Renal cortex interstitium (tissue), 15 donors: Measurements from ENCODE around the gene HERC5. TPM values are rescaled to one million over a fixed set of nuclear protein-coding genes. Genes with fewer than 3 reads are reported as not detected.
"Not testable (repeated sequence)": the region's sequence is repeated elsewhere in the genome, so short reads cannot be mapped to it uniquely, and the experiment has no call there.

Experiments used
- DNase-seq, 11 donors: peaks; one replicate each; pipeline ENCODE4 v3.0.0-alpha.2; 2013; ENCODE audit warnings: low read depth in 9 of 11, low spot score in 4 of 11; ENCODE audit errors: extremely low read depth in 1 of 11
- long read RNA-seq, 16 experiments: transcript quantifications; one replicate each; lab custom pipeline, GENCODE V29; 2026
- polyA plus RNA-seq, 3 donors: library from polyadenylated mRNA; unstranded; fragments of 120-200 nt; gene quantifications; one replicate each; pipeline ENCODE4 v1.2.1, GENCODE V29; 2013; ENCODE audit not compliant: insufficient read length in 3 of 3

HERC5 gene
- polyA plus RNA-seq: 1 to 10 TPM; 4.8 to 6.0 (median 4.8) TPM
- long read RNA-seq, donor 1: 0 reads
- long read RNA-seq, donor 2, partial matches to known transcripts: 0 of 1 reads
- long read RNA-seq, donor 2, other reads (novel, unspliced or antisense): 0 of 1 reads
- long read RNA-seq, donor 3: 0 reads
- long read RNA-seq, donor 4: 0 reads
- long read RNA-seq, donor 5: 0 reads
- long read RNA-seq, donor 6: 0 reads
- long read RNA-seq, donor 7: 0 reads
- long read RNA-seq, donor 8: 0 reads
- long read RNA-seq, donor 9: 0 reads
- long read RNA-seq, donor 10: 0 reads
- long read RNA-seq, donor 11: 0 reads
- long read RNA-seq, donor 12: 0 reads
- long read RNA-seq, donor 13: 0 reads
- long read RNA-seq, donor 14: 0 reads
- long read RNA-seq, donor 15: 0 reads
- long read RNA-seq, donor 16, partial matches to known transcripts: 0 of 2 reads
- long read RNA-seq, donor 16, other reads (novel, unspliced or antisense): 0 of 2 reads

- DNase-seq: peak; percentile 85 to 93 (median 89)
These were observed at the start of gene HERC5 for GRCh38 chr4:88456670-88457306. HERC5 (plus strand) TSS chr4:88457119; CDS start chr4:88457270, 151 bp downstream.

GRCh38 chr4:88409206-88409605 lies 47.7 kb upstream of the HERC5 start:
- no peak for DNase-seq

GRCh38 chr4:88409789-88410188 lies 47.1 kb upstream of the HERC5 start:
- no peak for DNase-seq

GRCh38 chr4:88411491-88412096 lies 45.3 kb upstream of the HERC5 start:
- DNase-seq: no peak

- no peak for DNase-seq
These were observed 43.1 kb upstream of the HERC5 start for GRCh38 chr4:88413801-88414200.

GRCh38 chr4:88414755-88415154 lies 42.2 kb upstream of the HERC5 start:
- no peak for DNase-seq

GRCh38 chr4:88415982-88416381 lies 40.9 kb upstream of the HERC5 start:
- DNase-seq: no peak

GRCh38 chr4:88418411-88418810 lies 38.5 kb upstream of the HERC5 start:
- DNase-seq: no peak

- DNase-seq: no peak
These were observed 37.0 kb upstream of the HERC5 start for GRCh38 chr4:88419874-88420273.

GRCh38 chr4:88420844-88421243 lies 36.1 kb upstream of the HERC5 start:
- DNase-seq: no peak

GRCh38 chr4:88422403-88422802 lies 34.5 kb upstream of the HERC5 start:
- DNase-seq: no peak

GRCh38 chr4:88429401-88429800 lies 27.5 kb upstream of the HERC5 start:
- no peak for DNase-seq

GRCh38 chr4:88435987-88436693 lies 20.8 kb upstream of the HERC5 start:
- no peak for DNase-seq

- not testable (repeated sequence) for DNase-seq
These were observed 19.0 kb upstream of the HERC5 start for GRCh38 chr4:88437873-88438272.

GRCh38 chr4:88439161-88439760 lies 17.7 kb upstream of the HERC5 start:
- DNase-seq: no peak

GRCh38 chr4:88440146-88440545 lies 16.8 kb upstream of the HERC5 start:
- DNase-seq: no peak

GRCh38 chr4:88441696-88442095 lies 15.2 kb upstream of the HERC5 start:
- DNase-seq: no peak

GRCh38 chr4:88442689-88443191 lies 14.2 kb upstream of the HERC5 start:
- DNase-seq: no peak

- DNase-seq: no peak
These were observed 13.4 kb upstream of the HERC5 start for GRCh38 chr4:88443486-88443885.
